Measurements from ENCODE around the gene CACNA1H. TPM values are rescaled to one million over a fixed set of nuclear protein-coding genes. Genes with fewer than 3 reads are reported as not detected.
"Not testable (repeated sequence)": the region's sequence is repeated elsewhere in the genome, so short reads cannot be mapped to it uniquely, and the experiment has no call there.

CACNA1H gene
- polyA plus RNA-seq, 6 donors from 2014 or later: not detected

GRCh38 chr16:1181404-1182315 lies 28.8 kb downstream of the CACNA1H start:
- H3K27ac Mint-ChIP-seq: no peak overlapping the region
- no peak for ATAC-seq (ENCODE audit: low read depth in 2 of 2)

DNA sequence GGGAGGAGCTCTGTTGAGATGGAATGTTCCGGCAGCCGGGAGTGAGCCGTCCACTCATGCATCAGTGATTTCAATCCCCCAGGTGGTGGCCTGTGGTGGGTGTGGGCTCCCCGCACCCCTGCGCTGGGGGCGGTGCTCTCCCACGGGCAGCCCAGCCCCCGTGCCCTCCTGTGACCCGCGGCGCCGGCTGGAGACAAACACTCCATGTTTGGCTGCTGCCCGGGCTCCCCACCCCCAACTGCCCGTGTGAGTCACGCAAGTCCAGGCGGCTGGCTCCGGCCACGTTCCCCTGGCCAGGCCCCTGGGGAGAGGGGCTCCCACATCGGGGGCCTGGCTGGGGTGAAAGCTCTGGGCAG lies 29.4 kb downstream of the CACNA1H start:
- Mint-ChIP-seq H3K27me3 (no peaks in the 10 kb centered on the region), H3K9me3 (no peaks in the 10 kb centered on the region), H3K36me3 (no peaks in the 10 kb centered on the region), H3K4me3 (no peak overlapping the region), H3K27ac (no peak overlapping the region), H3K4me1 (no peaks in the 10 kb centered on the region)
- DNase-seq (no peak), ATAC-seq (ENCODE audit: low read depth in 2 of 2) (no peak)

More at GRCh38 chr16:1181404-1182315, 28.8 kb downstream of the CACNA1H start:
- DNase-seq: no peak
- Mint-ChIP-seq H3K36me3 (no peaks in the 10 kb centered on the region), H3K27me3 (no peaks in the 10 kb centered on the region), H3K4me3 (no peak overlapping the region), H3K4me1 (no peaks in the 10 kb centered on the region), H3K9me3 (no peaks in the 10 kb centered on the region)

DNA sequence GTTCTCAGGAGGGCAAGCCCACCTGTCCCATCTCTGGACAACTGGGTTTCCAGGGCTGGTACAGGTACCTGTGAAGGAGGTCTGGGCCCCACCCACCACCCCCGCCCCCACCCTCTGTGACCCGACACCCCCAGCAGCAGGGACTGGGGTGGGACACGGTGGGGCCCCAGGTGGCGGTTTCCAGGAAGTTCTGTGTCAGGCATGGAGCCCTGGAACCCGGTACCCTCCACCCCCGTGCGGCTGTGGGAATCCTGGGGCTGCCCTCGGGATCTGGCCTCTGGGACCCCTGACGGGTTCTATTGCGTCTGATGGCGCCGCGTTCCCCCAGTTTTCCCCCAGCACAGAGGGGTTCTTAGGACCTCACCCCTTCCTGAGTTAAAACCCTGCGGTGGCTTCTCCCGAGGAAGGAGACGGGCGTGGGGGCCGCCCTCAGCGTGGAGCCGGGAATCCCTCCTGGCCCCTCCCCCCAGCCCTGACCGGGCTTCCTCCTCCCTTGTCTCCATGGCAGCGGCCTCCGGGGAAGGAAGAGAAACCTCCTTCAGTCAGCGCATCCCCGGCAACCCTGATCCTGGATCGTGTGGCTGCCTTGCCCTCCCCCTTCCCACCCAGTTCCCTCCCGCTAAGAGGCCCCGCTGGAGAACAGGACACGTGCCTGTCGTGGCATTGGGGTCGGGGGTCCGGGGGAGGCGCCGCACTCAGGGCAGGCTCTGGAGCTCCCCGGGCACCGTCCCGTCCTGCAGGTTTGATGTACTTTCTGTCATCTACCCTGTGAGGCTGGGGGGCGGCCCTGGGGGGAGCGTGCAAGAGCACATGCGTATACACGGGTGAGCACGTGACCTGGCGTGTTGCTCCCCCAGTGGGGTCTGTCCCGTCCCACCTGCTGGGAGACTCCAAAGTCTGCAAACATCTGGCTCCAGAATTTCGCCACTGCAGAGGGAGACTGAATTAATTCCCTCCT lies 30.3 kb downstream of the CACNA1H start:
- no peak for DNase-seq
- Mint-ChIP-seq H3K4me3 (no peak overlapping the region), H3K27ac (no peak overlapping the region), H3K9me3 (no peaks in the 10 kb centered on the region), H3K4me1 (no peaks in the 10 kb centered on the region), H3K36me3 (no peaks in the 10 kb centered on the region), H3K27me3 (peaks cover 0 to 3% (median 0%) of the 10 kb centered on the region in 3 donors)
- no peak for ATAC-seq (ENCODE audit: low read depth in 2 of 2)

DNA sequence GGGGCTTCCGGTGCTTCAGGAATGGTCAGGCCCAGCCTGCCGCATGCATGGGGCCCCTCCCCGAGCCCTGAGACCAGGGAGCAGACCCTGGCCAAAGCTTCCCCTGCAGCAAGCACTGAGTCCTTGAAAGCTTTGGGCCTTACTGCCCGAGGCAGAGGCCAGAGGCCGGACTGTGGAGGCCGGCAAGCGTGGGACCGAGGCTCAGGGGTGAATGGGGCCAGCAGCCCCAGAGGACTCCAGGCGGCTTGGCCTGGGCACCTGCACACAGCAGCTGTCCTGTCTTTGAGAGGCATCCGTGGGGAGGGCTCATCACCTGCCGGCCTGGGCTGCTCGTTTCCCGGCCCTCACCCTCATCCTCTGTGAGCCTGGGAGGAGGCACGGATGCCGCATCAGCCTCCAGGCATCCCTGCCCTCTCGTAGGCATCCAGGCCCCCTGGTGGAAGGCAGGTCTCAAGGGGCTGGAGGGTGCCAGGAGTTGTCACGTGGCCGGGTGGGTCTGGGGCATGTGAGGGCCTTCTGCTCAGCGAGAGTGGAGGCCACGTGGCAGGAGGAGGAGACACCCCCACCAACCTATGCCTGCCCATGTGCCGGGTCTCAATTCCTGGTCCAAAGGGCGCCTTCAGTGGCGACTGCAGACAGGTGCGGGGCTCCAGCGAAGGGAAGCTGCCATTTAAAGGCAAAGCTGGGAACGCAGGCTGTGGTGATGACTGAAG lies 31.4 kb downstream of the CACNA1H start:
- DNase-seq: no peak
- Mint-ChIP-seq H3K27ac (no peak overlapping the region), H3K4me3 (no peak overlapping the region), H3K9me3 (peaks cover 0 to 3% (median 0%) of the 10 kb centered on the region in 7 donors), H3K4me1 (no peaks in the 10 kb centered on the region), H3K27me3 (peaks cover 3 to 6% (median 6%) of the 10 kb centered on the region in 3 donors), H3K36me3 (no peaks in the 10 kb centered on the region)
- ATAC-seq (ENCODE audit: low read depth in 2 of 2): no peak

DNA sequence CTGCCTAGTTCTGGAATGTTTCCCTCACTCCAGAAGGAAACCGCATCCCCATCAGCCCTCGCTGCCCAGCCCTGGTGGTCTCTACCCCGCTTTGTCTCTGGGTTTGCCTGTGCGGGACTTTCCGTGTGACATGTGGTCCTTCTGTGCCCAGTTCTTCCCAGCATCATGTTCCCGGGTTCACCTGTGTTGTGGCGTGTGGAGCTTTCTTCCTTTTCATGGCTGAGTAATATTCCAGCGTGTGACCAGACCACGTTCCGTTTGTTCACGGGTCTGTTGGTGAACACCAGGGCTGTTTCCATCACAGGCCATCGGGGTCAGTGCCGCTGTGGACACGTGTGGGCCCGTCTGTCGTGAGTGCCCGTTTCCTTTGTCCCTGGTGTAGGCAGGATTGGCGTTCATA lies 32.1 kb downstream of the CACNA1H start:
- DNase-seq: no peak
- Mint-ChIP-seq H3K27ac (no peak overlapping the region), H3K9me3 (peaks cover 0 to 3% (median 0%) of the 10 kb centered on the region in 7 donors), H3K36me3 (no peaks in the 10 kb centered on the region), H3K4me3 (no peak overlapping the region), H3K27me3 (peaks cover 3 to 7% (median 6%) of the 10 kb centered on the region in 3 donors), H3K4me1 (no peaks in the 10 kb centered on the region)
- ATAC-seq (ENCODE audit: low read depth in 2 of 2): no peak

DNA sequence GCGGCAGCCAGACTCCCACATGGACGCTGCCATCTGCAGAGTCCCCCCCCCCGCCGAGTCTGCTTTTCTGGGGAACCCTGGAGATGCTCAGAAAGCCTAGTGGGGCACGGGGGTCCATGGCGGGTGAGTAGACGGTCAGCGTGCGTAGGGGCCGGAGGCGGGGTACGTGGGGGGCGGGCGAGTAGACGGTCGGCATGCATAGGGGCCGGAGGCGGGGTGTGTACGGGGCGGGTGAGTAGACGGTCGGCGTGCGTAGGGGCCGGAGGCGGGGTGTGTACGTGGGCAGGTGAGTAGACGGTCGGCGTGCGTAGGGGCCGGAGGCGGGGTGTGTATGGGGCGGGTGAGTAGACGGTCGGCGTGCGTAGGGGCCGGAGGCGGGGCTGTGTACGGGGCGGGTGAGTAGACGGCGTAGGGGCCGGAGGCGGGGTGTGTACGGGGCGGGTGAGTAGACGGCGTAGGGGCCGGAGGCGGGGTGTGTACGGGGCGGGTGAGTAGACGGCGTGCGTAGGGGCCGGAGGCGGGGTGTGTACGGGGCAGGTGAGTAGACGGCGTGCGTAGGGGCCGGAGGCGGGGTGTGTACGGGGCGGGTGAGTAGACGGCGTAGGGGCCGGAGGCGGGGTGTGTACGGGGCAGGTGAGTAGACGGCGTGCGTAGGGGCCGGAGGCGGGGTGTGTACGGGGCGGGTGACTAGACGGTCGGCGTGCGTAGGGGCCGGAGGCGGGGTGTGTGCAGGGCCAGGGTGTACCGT lies 32.7 kb downstream of the CACNA1H start:
- not testable (repeated sequence) for H3K27ac Mint-ChIP-seq; H3K4me3 Mint-ChIP-seq; H3K4me1 Mint-ChIP-seq; H3K27me3 Mint-ChIP-seq; H3K36me3 Mint-ChIP-seq; H3K9me3 Mint-ChIP-seq; ATAC-seq (ENCODE audit: low read depth in 2 of 2); DNase-seq

DNA sequence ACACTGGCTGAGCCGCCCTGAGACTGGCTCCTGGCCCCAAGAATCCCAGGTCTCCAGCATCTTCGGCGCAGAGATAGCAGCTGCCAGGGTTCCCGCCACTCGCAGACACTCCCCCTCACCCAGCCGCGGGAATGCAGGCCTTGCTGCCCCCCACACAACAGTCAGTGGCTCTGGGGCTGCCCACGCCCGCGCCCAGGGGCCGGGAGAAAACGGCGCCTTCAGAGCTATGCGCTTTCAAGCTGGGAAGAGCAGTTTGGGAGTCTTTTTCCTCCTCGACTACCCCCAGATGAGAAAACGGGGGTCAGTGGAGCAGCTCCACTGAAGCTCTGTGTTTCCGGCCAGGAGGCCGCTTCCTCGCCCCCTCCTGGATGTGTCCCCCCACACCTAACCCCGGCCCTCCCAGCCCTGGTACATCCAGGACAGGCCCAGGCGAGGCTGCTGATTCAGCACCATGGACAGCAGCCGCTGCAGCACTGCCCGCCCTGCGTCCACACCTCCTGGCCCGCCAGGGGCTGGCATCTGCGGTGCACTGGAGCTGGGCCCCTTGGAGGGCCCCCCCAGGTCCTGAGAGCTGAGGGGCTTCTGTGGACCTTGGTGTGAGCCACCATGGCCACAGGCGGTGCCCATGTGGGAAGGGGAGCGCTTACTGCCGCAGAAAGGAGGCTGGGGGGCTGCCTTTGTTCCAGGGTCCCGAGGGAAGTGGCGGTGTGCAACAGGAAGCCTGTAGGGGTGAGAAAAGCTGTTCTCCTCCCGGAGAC lies 35.7 kb downstream of the CACNA1H start:
- H3K27ac Mint-ChIP-seq: peak overlapping the region in 1 of 6 donors; percentile 24

GRCh38 chr16:1189455-1189854 lies 36.5 kb downstream of the CACNA1H start:
- Mint-ChIP-seq H3K36me3 (no peaks in the 10 kb centered on the region), H3K9me3 (peaks cover 0 to 3% (median 0%) of the 10 kb centered on the region in 7 donors), H3K4me3 (no peak overlapping the region), H3K27me3 (peaks cover 3 to 17% (median 7%) of the 10 kb centered on the region in 3 donors), H3K4me1 (no peaks in the 10 kb centered on the region), H3K27ac (no peak overlapping the region)
- DNase-seq: no peak
- no peak for ATAC-seq (ENCODE audit: low read depth in 2 of 2)

More for the DNA sequence above, 35.7 kb downstream of the CACNA1H start:
- Mint-ChIP-seq H3K9me3 (peaks cover 0 to 3% (median 0%) of the 10 kb centered on the region in 7 donors), H3K4me1 (no peaks in the 10 kb centered on the region), H3K36me3 (no peaks in the 10 kb centered on the region), H3K4me3 (no peak overlapping the region), H3K27me3 (peaks cover 3 to 17% (median 7%) of the 10 kb centered on the region in 3 donors)
- DNase-seq (peak; percentile 31), ATAC-seq (ENCODE audit: low read depth in 2 of 2) (peak; percentile 45 to 49)

GRCh38 chr16:1190789-1191188 lies 37.9 kb downstream of the CACNA1H start:
- H3K27ac Mint-ChIP-seq; ATAC-seq (ENCODE audit: low read depth in 2 of 2); H3K36me3 Mint-ChIP-seq; H3K4me3 Mint-ChIP-seq; H3K9me3 Mint-ChIP-seq; DNase-seq; H3K4me1 Mint-ChIP-seq: not testable (repeated sequence)
- peaks cover 3 to 18% (median 7%) of the 10 kb centered on the region in 3 donors for H3K27me3 Mint-ChIP-seq

- peaks cover 3 to 27% (median 16%) of the 10 kb centered on the region in 3 donors for H3K27me3 Mint-ChIP-seq
- no peaks in the 10 kb centered on the region for H3K4me1 Mint-ChIP-seq
- no peak overlapping the region for H3K27ac Mint-ChIP-seq
- no peak for ATAC-seq (ENCODE audit: low read depth in 2 of 2)
- H3K9me3 Mint-ChIP-seq: peaks cover 0 to 3% (median 0%) of the 10 kb centered on the region in 7 donors
- no peak overlapping the region for H3K4me3 Mint-ChIP-seq
- DNase-seq: no peak
- no peaks in the 10 kb centered on the region for H3K36me3 Mint-ChIP-seq
These were observed 39.6 kb downstream of the CACNA1H start for GRCh38 chr16:1192384-1193073.

GRCh38 chr16:1193143-1193824 lies 40.4 kb downstream of the CACNA1H start:
- Mint-ChIP-seq H3K36me3 (no peaks in the 10 kb centered on the region), H3K27me3 (peaks cover 0 to 27% (median 16%) of the 10 kb centered on the region in 3 donors), H3K27ac (no peak overlapping the region), H3K4me1 (no peaks in the 10 kb centered on the region), H3K4me3 (no peak overlapping the region), H3K9me3 (peaks cover 0 to 3% (median 0%) of the 10 kb centered on the region in 7 donors)
- DNase-seq: no peak
- no peak for ATAC-seq (ENCODE audit: low read depth in 2 of 2)

Measured in naive B cell (primary cell).